Measurements from ENCODE around the gene WWOX. TPM values are rescaled to one million over a fixed set of nuclear protein-coding genes. Genes with fewer than 3 reads are reported as not detected.

Gene WWOX
- total and polyA plus RNA-seq, 2 of the 4 experiments (the other 2 are of a cell fraction) = 2.7 to 5.4 TPM

DNA sequence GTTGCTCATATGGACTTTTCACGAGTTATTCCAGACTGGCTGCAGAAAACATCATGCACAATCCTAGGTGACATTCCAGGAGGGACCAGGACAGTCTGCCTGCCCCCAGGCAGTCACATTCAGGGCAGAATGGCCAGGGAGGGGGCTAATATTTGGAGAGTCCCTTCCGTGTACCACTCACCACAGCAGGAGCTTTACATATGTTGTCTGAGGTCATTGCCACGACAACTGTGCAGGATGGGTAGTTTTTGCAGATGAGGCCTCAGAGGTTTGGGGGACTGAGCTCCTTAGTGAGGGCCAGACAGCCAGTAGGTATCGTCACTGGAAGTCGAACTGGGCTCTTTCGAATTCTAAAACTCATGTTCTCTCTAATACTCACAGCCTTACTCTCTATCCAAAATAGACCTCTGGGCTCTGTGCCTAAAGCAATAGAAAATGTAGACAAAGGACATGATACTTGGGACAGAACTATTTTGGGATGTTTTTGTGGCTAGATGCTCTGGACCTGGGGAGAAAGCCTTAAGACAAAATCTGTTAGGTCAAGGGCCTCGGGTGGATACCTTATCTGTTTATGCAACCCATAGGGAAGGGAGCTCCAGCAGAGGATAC, 1162.6 kb downstream of the WWOX start:
- BruUV-seq (replicated peaks) = no TSS peak
- H3K4me3 ChIP-seq (ENCODE audit: insufficient read depth, low read depth, low read length) = no peak overlapping the region
- no peak overlapping the region for H2BK120ac ChIP-seq (ENCODE audit: low read depth, low read length)
- no peak overlapping the region for H2BK20ac ChIP-seq (ENCODE audit: low read depth, low read length)
- ChIA-PET CTCF (no interaction called here), POLR2A (ENCODE audit: unreplicated experiment) (no interaction called here)
- no peak overlapping the region for H2AK5ac ChIP-seq (ENCODE audit: low read depth, low read length)
- in situ Hi-C loops (cut with MboI; ENCODE audit: low sequenced_read_pairs) (no loop called here), dilution Hi-C loops (cut with HindIII; ENCODE audit: low sequenced_read_pairs, unreplicated experiment) (no loop called here), intact Hi-C loops (cut with micrococcal nuclease) (loop anchor here (10.0 kb wide), 1 partner anchor 1137 kb away; no protein-coding TSS in a partner anchor)
- no peak overlapping the region for H3K9ac ChIP-seq (ENCODE audit: low read depth, low read length)
- H2BK5ac ChIP-seq (ENCODE audit: low read depth, low read length, poor library complexity, severe bottlenecking) = no peak overlapping the region
- H3K9me1 ChIP-seq (ENCODE audit: insufficient read depth, low read length) = no peaks in the 10 kb centered on the region
- H2BK15ac ChIP-seq (ENCODE audit: low read depth, low read length) = no peak overlapping the region
- no peak overlapping the region for H4K8ac ChIP-seq (ENCODE audit: low read depth in 2 of 2, low read length in 2 of 2)
- no peak overlapping the region for H2AFZ ChIP-seq (replicated peaks; ENCODE audit: low read length, poor library complexity)
- H3K56ac ChIP-seq (ENCODE audit: extremely low read depth, insufficient read depth, low read length) = no peak overlapping the region
- H4K91ac ChIP-seq (ENCODE audit: insufficient read depth, low read depth, low read length) = no peak overlapping the region
- H3K18ac ChIP-seq (ENCODE audit: low read depth, low read length) = no peak overlapping the region
- no peak for DNase-seq
- H2AK9ac ChIP-seq (replicated peaks; ENCODE audit: low read depth, low read length, poor library complexity) = no peak overlapping the region
- no CpG with 5 or more reads among the region's 7 CpGs for WGBS, 2 experiments (ENCODE audit: extremely low coverage in 2 of 2, insufficient read length in 1 of 2)
- H3K4me1 ChIP-seq (ENCODE audit: control insufficient read depth, insufficient read depth, low read length) = no peaks in the 10 kb centered on the region
- no peak overlapping the region for H3K14ac ChIP-seq (replicated peaks; ENCODE audit: low read depth, low read length)
- H3K23ac ChIP-seq (ENCODE audit: low read depth, low read length) = no peak overlapping the region
- H3K36me3 ChIP-seq (ENCODE audit: control insufficient read depth, insufficient read depth, low read length) = no peaks in the 10 kb centered on the region
- H3K4me2 ChIP-seq (ENCODE audit: low read depth, low read length) = no peak overlapping the region
- no peak overlapping the region for H3K27ac ChIP-seq (ENCODE audit: insufficient read depth, low read length)
- H4K5ac ChIP-seq (ENCODE audit: low read depth, low read length) = no peak overlapping the region
- no peaks in the 10 kb centered on the region for H4K20me1 ChIP-seq (ENCODE audit: insufficient read depth, low read length)
- no peak overlapping the region for H3K4ac ChIP-seq (ENCODE audit: low read depth, low read length)
- TF ChIP-seq RFX5 (IDR thresholded peaks at IDR 0.05; ENCODE audit: low read depth, low read length) (no peak), NFE2L2 (IDR thresholded peaks at IDR 0.05; ENCODE audit: low read depth, low read length) (no peak), MXI1 (IDR thresholded peaks at IDR 0.05; ENCODE audit: borderline replicate concordance, low read depth, low read length) (no peak), MAFK (IDR thresholded peaks at IDR 0.05; ENCODE audit: low read depth, low read length) (no peak), CEBPB (IDR thresholded peaks at IDR 0.05; ENCODE audit: low read depth, low read length) (no peak), SMC3 (IDR thresholded peaks at IDR 0.05; ENCODE audit: low read depth, low read length) (no peak), BHLHE40 (IDR thresholded peaks at IDR 0.05; ENCODE audit: low read depth, low read length) (no peak), ELK1 (IDR thresholded peaks at IDR 0.05; ENCODE audit: borderline replicate concordance, low read depth, low read length) (no peak)
- TF ChIP-seq, protein P1, sequence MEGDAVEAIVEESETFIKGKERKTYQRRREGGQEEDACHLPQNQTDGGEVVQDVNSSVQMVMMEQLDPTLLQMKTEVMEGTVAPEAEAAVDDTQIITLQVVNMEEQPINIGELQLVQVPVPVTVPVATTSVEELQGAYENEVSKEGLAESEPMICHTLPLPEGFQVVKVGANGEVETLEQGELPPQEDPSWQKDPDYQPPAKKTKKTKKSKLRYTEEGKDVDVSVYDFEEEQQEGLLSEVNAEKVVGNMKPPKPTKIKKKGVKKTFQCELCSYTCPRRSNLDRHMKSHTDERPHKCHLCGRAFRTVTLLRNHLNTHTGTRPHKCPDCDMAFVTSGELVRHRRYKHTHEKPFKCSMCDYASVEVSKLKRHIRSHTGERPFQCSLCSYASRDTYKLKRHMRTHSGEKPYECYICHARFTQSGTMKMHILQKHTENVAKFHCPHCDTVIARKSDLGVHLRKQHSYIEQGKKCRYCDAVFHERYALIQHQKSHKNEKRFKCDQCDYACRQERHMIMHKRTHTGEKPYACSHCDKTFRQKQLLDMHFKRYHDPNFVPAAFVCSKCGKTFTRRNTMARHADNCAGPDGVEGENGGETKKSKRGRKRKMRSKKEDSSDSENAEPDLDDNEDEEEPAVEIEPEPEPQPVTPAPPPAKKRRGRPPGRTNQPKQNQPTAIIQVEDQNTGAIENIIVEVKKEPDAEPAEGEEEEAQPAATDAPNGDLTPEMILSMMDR (conservative IDR thresholded peaks at IDR 0.05; ENCODE audit: low read depth, low read length) = no peak
- TF ChIP-seq, protein P2, sequence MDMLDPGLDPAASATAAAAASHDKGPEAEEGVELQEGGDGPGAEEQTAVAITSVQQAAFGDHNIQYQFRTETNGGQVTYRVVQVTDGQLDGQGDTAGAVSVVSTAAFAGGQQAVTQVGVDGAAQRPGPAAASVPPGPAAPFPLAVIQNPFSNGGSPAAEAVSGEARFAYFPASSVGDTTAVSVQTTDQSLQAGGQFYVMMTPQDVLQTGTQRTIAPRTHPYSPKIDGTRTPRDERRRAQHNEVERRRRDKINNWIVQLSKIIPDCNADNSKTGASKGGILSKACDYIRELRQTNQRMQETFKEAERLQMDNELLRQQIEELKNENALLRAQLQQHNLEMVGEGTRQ (IDR thresholded peaks at IDR 0.05; ENCODE audit: low read depth, low read length) = no peak
- no peaks in the 10 kb centered on the region for H3K79me1 ChIP-seq (ENCODE audit: low read depth in 1 of 2, low read length in 2 of 2)
- ATAC-seq (ENCODE audit: low read depth) = no peak
- peaks cover 33% of the 10 kb centered on the region for H3K9me3 ChIP-seq (ENCODE audit: control insufficient read depth, insufficient read depth, low read length)
- H3K27me3 ChIP-seq (ENCODE audit: control insufficient read depth, insufficient read depth, low read length) = no peaks in the 10 kb centered on the region
